ENCODE data around the gene DIP2B.

Gene DIP2B

GRCh38 chr12:50660425-50660822 lies 155.6 kb downstream of the DIP2B start:
- Histone ChIP-seq H3K27me3 (ENCODE audit: low read length) (no peaks in the 10 kb centered on the region), H3K4me3 (ENCODE audit: insufficient read depth, low read length, poor library complexity, severe bottlenecking) (no peak overlapping the region), H3K4me2 (ENCODE audit: low read depth, low read length, poor library complexity, severe bottlenecking) (no peak overlapping the region), H3F3A (ENCODE audit: insufficient read depth) (no peaks in the 10 kb centered on the region), H4K20me1 (ENCODE audit: low read depth, low read length) (no peaks in the 10 kb centered on the region), H3K79me2 (ENCODE audit: insufficient read depth, low read length) (no peaks in the 10 kb centered on the region), H3K9me2 (replicated peaks; ENCODE audit: insufficient read depth, low read length) (no peaks in the 10 kb centered on the region), H2AFZ (ENCODE audit: low read depth, low read length, severe bottlenecking) (no peak overlapping the region), H3K9me3 (ENCODE audit: insufficient read depth, low read length) (no peaks in the 10 kb centered on the region), H3K27ac (ENCODE audit: low read depth, low read length) (no peak overlapping the region), H3K9ac (ENCODE audit: low read length) (no peak overlapping the region), H3K36me3 (ENCODE audit: low read length) (no peaks in the 10 kb centered on the region)
- no peak for TF ChIP-seq EZH2phosphoT487 (conservative IDR thresholded peaks at IDR 0.05; ENCODE audit: low read length)
- TF ChIP-seq, protein P1, sequence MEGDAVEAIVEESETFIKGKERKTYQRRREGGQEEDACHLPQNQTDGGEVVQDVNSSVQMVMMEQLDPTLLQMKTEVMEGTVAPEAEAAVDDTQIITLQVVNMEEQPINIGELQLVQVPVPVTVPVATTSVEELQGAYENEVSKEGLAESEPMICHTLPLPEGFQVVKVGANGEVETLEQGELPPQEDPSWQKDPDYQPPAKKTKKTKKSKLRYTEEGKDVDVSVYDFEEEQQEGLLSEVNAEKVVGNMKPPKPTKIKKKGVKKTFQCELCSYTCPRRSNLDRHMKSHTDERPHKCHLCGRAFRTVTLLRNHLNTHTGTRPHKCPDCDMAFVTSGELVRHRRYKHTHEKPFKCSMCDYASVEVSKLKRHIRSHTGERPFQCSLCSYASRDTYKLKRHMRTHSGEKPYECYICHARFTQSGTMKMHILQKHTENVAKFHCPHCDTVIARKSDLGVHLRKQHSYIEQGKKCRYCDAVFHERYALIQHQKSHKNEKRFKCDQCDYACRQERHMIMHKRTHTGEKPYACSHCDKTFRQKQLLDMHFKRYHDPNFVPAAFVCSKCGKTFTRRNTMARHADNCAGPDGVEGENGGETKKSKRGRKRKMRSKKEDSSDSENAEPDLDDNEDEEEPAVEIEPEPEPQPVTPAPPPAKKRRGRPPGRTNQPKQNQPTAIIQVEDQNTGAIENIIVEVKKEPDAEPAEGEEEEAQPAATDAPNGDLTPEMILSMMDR (IDR thresholded peaks at IDR 0.05; ENCODE audit: insufficient read depth, low read length, poor library complexity, severe bottlenecking): no peak

DNA sequence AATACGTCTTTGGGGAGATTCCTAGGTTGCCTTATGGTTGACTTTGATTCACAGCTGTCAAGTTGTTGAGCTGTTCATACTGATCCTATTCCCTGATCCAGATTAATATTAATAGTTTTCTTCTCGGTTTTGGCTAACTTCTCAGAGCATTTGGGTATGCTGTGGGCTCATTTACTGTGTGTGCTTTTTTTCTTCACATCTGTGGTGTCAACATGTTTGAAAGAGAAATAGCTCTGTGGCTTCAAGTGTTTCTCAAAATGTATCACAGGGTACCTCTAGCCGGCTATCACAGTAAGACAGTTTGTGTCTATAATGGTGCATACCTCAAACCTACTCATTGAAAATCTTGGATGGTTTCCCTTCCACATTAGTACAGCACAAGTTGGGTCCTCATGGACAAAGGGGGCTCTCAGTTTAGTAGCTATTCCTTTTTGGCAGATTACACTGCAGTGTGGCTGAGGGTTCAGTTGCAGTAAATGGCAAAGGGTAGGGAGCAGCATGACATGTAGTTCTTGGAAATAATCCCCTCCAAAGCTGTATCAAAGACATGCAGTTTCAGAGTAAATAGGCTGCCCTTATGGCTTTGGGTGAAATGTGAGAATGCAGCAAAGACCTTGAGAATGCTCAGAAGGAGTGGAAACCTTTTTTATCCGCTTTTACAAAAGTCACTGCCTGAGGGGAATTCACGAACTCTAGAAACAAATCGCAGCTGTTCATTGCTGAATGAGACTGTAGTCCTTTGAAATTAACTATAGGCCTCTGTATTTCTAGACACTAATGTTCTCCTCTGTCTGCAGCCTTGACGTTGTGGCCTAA lies 156.7 kb downstream of the DIP2B start:
- Histone ChIP-seq H2AFZ (ENCODE audit: low read depth, low read length, severe bottlenecking) (no peak overlapping the region), H3K9ac (ENCODE audit: low read length) (no peak overlapping the region), H3K27ac (ENCODE audit: low read depth, low read length) (no peak overlapping the region)

GRCh38 chr12:50662116-50662510 lies 157.3 kb downstream of the DIP2B start:
- Histone ChIP-seq H3K79me2 (ENCODE audit: insufficient read depth, low read length) (no peaks in the 10 kb centered on the region), H3K4me3 (ENCODE audit: insufficient read depth, low read length, poor library complexity, severe bottlenecking) (no peak overlapping the region), H3K9me3 (ENCODE audit: insufficient read depth, low read length) (no peaks in the 10 kb centered on the region), H3K9me2 (replicated peaks; ENCODE audit: insufficient read depth, low read length) (no peaks in the 10 kb centered on the region), H3F3A (ENCODE audit: insufficient read depth) (no peaks in the 10 kb centered on the region), H2AFZ (ENCODE audit: low read depth, low read length, severe bottlenecking) (no peak overlapping the region), H3K9ac (ENCODE audit: low read length) (no peak overlapping the region), H4K20me1 (ENCODE audit: low read depth, low read length) (no peaks in the 10 kb centered on the region), H3K27ac (ENCODE audit: low read depth, low read length) (no peak overlapping the region), H3K36me3 (ENCODE audit: low read length) (no peaks in the 10 kb centered on the region), H3K4me2 (ENCODE audit: low read depth, low read length, poor library complexity, severe bottlenecking) (no peak overlapping the region), H3K27me3 (ENCODE audit: low read length) (no peaks in the 10 kb centered on the region)
- TF ChIP-seq, protein P1 (IDR thresholded peaks at IDR 0.05; ENCODE audit: insufficient read depth, low read length, poor library complexity, severe bottlenecking): no peak
- no peak for TF ChIP-seq EZH2phosphoT487 (conservative IDR thresholded peaks at IDR 0.05; ENCODE audit: low read length)

More for the DNA sequence above, 156.7 kb downstream of the DIP2B start:
- no peaks in the 10 kb centered on the region for H3K79me2 ChIP-seq (ENCODE audit: insufficient read depth, low read length)
- no peak overlapping the region for H3K4me3 ChIP-seq (ENCODE audit: insufficient read depth, low read length, poor library complexity, severe bottlenecking)
- H3K9me3 ChIP-seq (ENCODE audit: insufficient read depth, low read length): no peaks in the 10 kb centered on the region
- no peaks in the 10 kb centered on the region for H3K9me2 ChIP-seq (replicated peaks; ENCODE audit: insufficient read depth, low read length)
- no peaks in the 10 kb centered on the region for H3F3A ChIP-seq (ENCODE audit: insufficient read depth)
- TF ChIP-seq EZH2phosphoT487 (conservative IDR thresholded peaks at IDR 0.05; ENCODE audit: low read length): no peak
- TF ChIP-seq, protein P1 (IDR thresholded peaks at IDR 0.05; ENCODE audit: insufficient read depth, low read length, poor library complexity, severe bottlenecking): no peak
- no peaks in the 10 kb centered on the region for H3K27me3 ChIP-seq (ENCODE audit: low read length)
- H3K4me2 ChIP-seq (ENCODE audit: low read depth, low read length, poor library complexity, severe bottlenecking): no peak overlapping the region
- no peaks in the 10 kb centered on the region for H4K20me1 ChIP-seq (ENCODE audit: low read depth, low read length)
- H3K36me3 ChIP-seq (ENCODE audit: low read length): no peaks in the 10 kb centered on the region

Measured in SU-DHL-6 (cell line).